Measurements from ENCODE around the gene LRP3.

- no peak for TF ChIP-seq FOXM1 (IDR thresholded peaks at IDR 0.05; ENCODE audit: low read depth)
- TF ChIP-seq USF2 (IDR thresholded peaks at IDR 0.05; ENCODE audit: borderline replicate concordance, low read depth, low read length), result no peak
- TF ChIP-seq, protein P1, sequence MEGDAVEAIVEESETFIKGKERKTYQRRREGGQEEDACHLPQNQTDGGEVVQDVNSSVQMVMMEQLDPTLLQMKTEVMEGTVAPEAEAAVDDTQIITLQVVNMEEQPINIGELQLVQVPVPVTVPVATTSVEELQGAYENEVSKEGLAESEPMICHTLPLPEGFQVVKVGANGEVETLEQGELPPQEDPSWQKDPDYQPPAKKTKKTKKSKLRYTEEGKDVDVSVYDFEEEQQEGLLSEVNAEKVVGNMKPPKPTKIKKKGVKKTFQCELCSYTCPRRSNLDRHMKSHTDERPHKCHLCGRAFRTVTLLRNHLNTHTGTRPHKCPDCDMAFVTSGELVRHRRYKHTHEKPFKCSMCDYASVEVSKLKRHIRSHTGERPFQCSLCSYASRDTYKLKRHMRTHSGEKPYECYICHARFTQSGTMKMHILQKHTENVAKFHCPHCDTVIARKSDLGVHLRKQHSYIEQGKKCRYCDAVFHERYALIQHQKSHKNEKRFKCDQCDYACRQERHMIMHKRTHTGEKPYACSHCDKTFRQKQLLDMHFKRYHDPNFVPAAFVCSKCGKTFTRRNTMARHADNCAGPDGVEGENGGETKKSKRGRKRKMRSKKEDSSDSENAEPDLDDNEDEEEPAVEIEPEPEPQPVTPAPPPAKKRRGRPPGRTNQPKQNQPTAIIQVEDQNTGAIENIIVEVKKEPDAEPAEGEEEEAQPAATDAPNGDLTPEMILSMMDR (IDR thresholded peaks at IDR 0.05), result no peak
- TF ChIP-seq TAF1 (IDR thresholded peaks at IDR 0.05; ENCODE audit: borderline replicate concordance, low read depth, low read length), result no peak
- no peak for TF ChIP-seq SIN3A (IDR thresholded peaks at IDR 0.05; ENCODE audit: borderline replicate concordance, low read depth, low read length)
- TF ChIP-seq TEAD4 (IDR thresholded peaks at IDR 0.05; ENCODE audit: borderline replicate concordance, insufficient read depth), result no peak
- TF ChIP-seq FOXJ3 (CRISPR knock-in tag; IDR thresholded peaks at IDR 0.05), result no peak
- TF ChIP-seq USF1 (IDR thresholded peaks at IDR 0.05; ENCODE audit: borderline replicate concordance, low read depth), result no peak
- no peak for TF ChIP-seq RFX5 (IDR thresholded peaks at IDR 0.05; ENCODE audit: low read length)
- TF ChIP-seq POLR2AphosphoS5 (IDR thresholded peaks at IDR 0.05; ENCODE audit: low read depth, low read length), result no peak
Measured at GRCh38 chr19:33174186-33174585, 19.9 kb upstream of the LRP3 start.

All from SK-N-SH (cell line).